Measurements from ENCODE around the gene CLSTN1.

DNA sequence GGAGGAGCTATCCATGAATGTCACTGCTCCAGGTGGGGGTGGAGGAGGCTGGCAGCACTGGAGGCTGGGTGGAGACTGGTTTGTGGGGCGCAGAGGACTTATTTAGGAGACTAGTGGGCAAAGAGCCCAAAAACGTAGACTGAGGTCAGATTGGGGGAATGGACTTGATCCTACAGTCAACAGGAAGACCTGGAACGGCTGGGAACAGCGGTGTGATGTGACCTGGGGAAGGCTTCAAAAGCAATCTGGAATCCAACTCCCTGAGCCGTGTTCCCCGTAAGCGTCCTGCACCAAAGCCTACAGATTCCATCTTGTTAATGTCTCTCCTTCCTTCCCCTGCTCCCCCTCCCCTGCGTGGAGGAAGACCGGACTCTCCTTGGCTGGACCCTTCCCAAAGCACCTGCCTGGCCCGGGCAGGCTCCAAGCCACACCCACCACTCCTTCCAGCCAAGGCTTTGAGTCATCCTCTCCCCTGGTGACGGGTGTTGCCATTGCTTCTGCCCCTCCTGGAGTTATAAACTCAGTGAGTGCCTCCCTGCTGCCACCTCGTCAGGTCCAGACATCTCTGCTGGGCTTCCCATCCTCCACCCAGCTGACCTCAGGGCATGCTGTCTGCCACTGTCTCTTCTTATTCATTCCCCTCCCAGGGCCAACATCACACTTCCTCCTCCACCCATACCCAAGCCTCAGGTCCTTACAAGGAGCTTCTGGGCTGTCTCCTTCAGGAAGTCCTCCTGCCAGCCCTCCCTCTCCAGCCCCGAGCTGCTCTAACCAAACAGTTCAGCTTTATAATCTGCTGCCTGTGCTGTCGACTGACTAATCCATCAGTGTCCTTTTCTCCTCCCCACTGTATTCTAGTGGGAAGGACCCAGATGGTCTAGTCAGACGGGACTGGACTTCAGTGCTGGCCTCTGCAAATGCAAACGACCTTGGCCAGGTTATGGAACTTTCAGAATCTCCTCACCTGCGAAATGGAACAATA, 1.6 kb upstream of the CLSTN1 start:
- TF ChIP-seq, protein P1, sequence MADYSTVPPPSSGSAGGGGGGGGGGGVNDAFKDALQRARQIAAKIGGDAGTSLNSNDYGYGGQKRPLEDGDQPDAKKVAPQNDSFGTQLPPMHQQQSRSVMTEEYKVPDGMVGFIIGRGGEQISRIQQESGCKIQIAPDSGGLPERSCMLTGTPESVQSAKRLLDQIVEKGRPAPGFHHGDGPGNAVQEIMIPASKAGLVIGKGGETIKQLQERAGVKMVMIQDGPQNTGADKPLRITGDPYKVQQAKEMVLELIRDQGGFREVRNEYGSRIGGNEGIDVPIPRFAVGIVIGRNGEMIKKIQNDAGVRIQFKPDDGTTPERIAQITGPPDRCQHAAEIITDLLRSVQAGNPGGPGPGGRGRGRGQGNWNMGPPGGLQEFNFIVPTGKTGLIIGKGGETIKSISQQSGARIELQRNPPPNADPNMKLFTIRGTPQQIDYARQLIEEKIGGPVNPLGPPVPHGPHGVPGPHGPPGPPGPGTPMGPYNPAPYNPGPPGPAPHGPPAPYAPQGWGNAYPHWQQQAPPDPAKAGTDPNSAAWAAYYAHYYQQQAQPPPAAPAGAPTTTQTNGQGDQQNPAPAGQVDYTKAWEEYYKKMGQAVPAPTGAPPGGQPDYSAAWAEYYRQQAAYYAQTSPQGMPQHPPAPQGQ (CRISPR knock-in tag; IDR thresholded peaks at IDR 0.05; ENCODE audit: borderline replicate concordance): no peak
- TF ChIP-seq MTA1 (CRISPR knock-in tag; IDR thresholded peaks at IDR 0.05; ENCODE audit: borderline replicate concordance) (no peak), FOXM1 (CRISPR knock-in tag; IDR thresholded peaks at IDR 0.05) (no peak), SIN3B (IDR thresholded peaks at IDR 0.05; ENCODE audit: low read length) (no peak), NFATC3 (CRISPR knock-in tag; IDR thresholded peaks at IDR 0.05) (no peak), ZNF343 (CRISPR knock-in tag; IDR thresholded peaks at IDR 0.05) (no peak), ZNF10 (CRISPR knock-in tag; IDR thresholded peaks at IDR 0.05; ENCODE audit: borderline replicate concordance, low read depth) (no peak)
- TF ChIP-seq, protein P2, sequence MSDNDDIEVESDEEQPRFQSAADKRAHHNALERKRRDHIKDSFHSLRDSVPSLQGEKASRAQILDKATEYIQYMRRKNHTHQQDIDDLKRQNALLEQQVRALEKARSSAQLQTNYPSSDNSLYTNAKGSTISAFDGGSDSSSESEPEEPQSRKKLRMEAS (IDR thresholded peaks at IDR 0.05): no peak
- TF ChIP-seq, protein P3, sequence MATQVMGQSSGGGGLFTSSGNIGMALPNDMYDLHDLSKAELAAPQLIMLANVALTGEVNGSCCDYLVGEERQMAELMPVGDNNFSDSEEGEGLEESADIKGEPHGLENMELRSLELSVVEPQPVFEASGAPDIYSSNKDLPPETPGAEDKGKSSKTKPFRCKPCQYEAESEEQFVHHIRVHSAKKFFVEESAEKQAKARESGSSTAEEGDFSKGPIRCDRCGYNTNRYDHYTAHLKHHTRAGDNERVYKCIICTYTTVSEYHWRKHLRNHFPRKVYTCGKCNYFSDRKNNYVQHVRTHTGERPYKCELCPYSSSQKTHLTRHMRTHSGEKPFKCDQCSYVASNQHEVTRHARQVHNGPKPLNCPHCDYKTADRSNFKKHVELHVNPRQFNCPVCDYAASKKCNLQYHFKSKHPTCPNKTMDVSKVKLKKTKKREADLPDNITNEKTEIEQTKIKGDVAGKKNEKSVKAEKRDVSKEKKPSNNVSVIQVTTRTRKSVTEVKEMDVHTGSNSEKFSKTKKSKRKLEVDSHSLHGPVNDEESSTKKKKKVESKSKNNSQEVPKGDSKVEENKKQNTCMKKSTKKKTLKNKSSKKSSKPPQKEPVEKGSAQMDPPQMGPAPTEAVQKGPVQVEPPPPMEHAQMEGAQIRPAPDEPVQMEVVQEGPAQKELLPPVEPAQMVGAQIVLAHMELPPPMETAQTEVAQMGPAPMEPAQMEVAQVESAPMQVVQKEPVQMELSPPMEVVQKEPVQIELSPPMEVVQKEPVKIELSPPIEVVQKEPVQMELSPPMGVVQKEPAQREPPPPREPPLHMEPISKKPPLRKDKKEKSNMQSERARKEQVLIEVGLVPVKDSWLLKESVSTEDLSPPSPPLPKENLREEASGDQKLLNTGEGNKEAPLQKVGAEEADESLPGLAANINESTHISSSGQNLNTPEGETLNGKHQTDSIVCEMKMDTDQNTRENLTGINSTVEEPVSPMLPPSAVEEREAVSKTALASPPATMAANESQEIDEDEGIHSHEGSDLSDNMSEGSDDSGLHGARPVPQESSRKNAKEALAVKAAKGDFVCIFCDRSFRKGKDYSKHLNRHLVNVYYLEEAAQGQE (IDR thresholded peaks at IDR 0.05; ENCODE audit: borderline replicate concordance in 1 of 2, low read depth in 1 of 2, low read length in 2 of 2): no peak
- TF ChIP-seq, protein P4, sequence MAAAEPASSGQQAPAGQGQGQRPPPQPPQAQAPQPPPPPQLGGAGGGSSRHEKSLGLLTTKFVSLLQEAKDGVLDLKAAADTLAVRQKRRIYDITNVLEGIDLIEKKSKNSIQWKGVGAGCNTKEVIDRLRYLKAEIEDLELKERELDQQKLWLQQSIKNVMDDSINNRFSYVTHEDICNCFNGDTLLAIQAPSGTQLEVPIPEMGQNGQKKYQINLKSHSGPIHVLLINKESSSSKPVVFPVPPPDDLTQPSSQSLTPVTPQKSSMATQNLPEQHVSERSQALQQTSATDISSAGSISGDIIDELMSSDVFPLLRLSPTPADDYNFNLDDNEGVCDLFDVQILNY (CRISPR knock-in tag; conservative IDR thresholded peaks at IDR 0.05): no peak

All from HepG2 (cell line).